K562 (cell line): Measurements from ENCODE around the gene HADHA.
"Not testable (repeated sequence)": the region's sequence is repeated elsewhere in the genome, so short reads cannot be mapped to it uniquely, and the experiment has no call there.

Experiments used
- KLF13 ChIP-seq: fragments of 450-650 bp; IDR thresholded peaks from 2 replicates; pipeline ENCODE4 v1.6.1; 2016; ENCODE audit warnings: missing genetic modification characterization, low read depth, mild to moderate bottlenecking, missing compliant biosample characterization, moderate library complexity, borderline replicate concordance
- ZNF121 ChIP-seq: sonication (generic); formaldehyde crosslinking; conservative IDR thresholded peaks from 2 replicates; pipeline ENCODE4 v1.8.0; 2022; ENCODE audit warnings: missing genetic modification reagents

GRCh38 chr2:26268670-26269385 lies 24.4 kb upstream of the HADHA start:
- not testable (repeated sequence) for TF ChIP-seq ZNF121, KLF13
